SKM-1 (cell line): ENCODE measurements around the gene TULP4.

Source experiments
- DNase-seq: peaks from one replicate; lab custom pipeline; 2025; ENCODE audit not compliant: unreplicated experiment; lab: John Stamatoyannopoulos, UW

The TULP4 gene

GRCh38 chr6:158497620-158498019 lies 185.4 kb downstream of the TULP4 start:
- no peak for DNase-seq

GRCh38 chr6:158498362-158498761 lies 186.1 kb downstream of the TULP4 start:
- DNase-seq = no peak

DNA sequence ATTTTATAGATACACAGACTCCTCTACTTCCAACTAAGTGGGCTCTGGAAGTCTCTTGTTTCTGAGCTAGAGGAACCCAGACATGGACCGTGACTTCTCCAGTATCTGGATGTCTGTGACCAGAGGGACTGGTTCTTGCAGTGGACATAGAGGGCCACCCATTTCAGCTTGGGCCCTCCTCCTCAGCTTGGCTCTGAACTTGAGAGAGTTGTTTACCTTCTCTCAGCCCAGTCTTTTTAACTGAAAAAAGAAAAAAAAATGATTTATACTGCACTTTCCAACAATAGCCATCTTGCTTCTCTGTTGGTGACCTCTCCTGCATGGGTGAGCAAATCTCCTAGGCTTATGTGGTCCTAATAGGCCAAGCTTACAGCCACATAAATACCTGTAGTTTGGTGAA lies 187.3 kb downstream of the TULP4 start:
- no peak for DNase-seq

DNA sequence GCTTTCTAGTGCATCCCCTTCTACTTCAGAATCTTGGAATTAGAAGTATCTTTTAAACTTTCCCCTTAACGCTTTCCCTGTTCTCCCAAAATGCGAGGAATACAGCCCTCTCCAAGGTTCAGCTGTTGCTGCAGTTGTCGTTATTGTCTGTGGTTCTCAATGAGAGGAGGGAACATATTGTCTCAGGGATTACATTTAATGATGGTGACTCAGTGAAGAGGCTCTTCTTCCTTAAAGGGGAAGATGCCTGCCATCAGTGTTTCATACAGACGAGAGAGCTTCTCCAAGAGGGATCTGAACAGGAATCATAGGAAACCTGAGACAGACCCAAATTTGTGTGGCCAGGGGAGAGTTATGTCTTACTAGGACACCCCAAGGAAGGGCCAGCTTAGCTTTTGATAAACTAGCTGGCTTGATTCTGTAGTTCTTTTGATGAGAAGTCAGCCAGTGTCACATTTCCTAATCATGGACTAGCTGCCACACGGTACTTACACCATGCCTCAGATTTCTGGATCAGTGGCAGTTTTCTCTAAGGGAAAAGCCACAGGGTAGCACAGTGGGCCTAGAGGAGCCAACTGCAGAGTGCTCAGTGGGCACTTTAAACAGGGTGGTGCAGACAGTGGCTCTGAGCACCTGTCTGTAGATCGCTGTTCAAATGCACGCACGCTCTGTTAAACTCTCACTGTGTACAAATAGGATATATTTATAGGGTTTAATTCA lies 187.9 kb downstream of the TULP4 start:
- no peak for DNase-seq

- no peak for DNase-seq
Measured at GRCh38 chr6:158501360-158502262, 189.3 kb downstream of the TULP4 start.

- DNase-seq = no peak
Measured at GRCh38 chr6:158502263-158502950, 190.1 kb downstream of the TULP4 start.

- no peak for DNase-seq
Measured at GRCh38 chr6:158503222-158503621, 191.0 kb downstream of the TULP4 start.

GRCh38 chr6:158503846-158504245 lies 191.6 kb downstream of the TULP4 start:
- no peak for DNase-seq

GRCh38 chr6:158505194-158505593 lies 192.9 kb downstream of the TULP4 start:
- no peak for DNase-seq

GRCh38 chr6:158506601-158507000 lies 194.3 kb downstream of the TULP4 start:
- DNase-seq = no peak

DNA sequence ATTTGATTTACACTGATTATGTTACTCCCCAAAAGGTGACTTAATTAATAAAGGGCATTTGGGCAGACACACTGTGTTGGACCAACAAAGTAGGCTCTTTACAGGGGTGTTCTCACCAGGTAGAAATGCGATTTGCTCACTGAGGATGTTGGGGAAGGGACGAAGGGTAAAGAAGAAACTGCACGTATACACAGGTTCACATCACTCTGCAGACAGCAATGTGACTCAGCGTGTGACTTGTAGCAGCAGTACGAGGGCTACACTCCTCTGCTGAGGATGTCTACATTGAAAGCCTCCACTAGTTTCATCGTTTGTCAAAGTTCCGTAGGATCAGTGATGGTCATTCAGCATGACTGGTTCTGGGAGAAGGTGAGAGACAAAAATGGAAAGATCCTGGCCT lies 194.9 kb downstream of the TULP4 start:
- no peak for DNase-seq

- DNase-seq = no peak
Measured at GRCh38 chr6:158508450-158508849, 196.2 kb downstream of the TULP4 start.

DNA sequence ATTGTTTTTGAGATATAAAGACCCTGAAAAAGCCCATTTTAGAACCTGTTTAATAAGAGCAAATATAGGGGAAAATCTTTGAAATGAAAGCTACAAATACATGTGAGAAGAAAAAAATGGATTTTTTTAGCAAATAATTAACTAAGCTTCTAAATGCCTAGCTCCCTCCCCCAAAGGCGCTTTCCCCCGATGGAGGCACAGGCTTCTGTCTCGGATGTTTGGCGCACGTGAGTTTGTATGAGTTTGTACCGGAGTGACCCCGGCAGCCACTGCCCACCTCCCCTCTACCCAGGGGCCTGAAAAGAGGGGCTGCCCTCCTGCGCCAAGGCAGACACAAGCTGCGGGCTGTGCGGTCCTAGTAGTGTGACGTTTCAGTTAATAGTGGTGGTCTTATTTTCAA lies 197.2 kb downstream of the TULP4 start:
- no peak for DNase-seq

DNA sequence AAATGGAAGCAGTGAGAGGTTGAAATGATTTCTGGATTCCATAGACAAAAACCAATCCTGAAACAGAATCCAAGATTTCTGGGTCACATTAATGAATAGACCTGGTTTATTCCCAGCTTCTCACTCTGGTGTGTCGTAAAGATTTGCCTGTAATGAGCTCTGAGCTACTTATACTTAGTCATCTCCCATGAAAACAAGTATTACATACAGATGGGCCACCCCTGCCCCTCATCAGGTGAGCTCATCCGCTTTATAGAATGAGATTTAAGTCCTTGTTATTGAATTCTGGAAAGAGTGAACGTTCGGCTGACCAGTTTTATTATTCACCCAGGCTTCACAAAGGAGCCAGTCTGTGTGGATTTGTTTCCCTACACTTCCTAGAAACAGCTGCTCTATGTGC lies 200.5 kb downstream of the TULP4 start:
- DNase-seq = no peak

GRCh38 chr6:158514176-158514575 lies 201.9 kb downstream of the TULP4 start:
- DNase-seq = no peak

DNA sequence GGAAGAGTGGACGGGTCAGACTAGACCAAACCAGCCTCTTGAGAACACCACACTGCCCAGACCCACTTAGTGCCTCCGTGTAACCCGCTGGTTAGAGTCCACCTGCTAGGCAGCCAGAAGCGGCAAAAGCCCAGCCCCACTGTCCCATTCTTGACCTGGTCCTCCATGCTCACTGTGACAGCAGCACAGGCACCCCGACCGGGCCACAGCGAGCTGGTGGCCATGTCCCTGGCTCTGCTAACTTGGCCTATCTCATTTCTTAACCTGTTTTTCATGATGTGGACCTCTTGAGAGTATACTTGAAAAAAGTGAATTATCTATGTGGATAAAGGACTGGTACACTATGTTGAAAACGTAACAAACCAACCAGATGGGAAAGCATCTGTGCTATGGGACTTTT lies 202.7 kb downstream of the TULP4 start:
- DNase-seq = no peak

DNA sequence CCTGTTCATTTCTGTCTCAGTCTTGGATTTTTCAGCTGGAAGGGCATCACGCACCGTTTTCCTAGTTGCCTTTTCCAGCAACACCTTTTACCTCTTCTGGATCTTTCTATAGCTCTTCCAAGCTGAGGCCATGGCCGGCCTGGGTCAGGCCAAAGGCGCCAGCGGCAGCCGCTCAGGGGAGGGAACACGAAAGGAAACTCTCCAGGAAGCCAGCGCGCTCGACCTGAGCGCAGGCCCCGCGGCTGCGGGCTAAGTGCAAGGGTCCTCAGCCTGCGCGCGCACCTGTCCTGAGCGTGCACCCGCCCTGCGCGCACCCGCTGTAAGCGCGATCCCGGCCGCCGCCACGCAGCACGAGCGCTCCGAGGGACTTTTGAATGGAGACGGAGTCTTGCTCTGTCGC lies 203.8 kb downstream of the TULP4 start:
- DNase-seq = no peak

GRCh38 chr6:158517038-158517437 lies 204.8 kb downstream of the TULP4 start:
- no peak for DNase-seq

GRCh38 chr6:158517581-158517980 lies 205.3 kb downstream of the TULP4 start:
- no peak for DNase-seq

- peak; percentile 26 for DNase-seq
Measured at GRCh38 chr6:158518191-158519127, 206.2 kb downstream of the TULP4 start.

- no peak for DNase-seq
Measured at GRCh38 chr6:158519300-158519699, 207.0 kb downstream of the TULP4 start.
